SK-N-SH treated with all-trans-retinoic acid at 6 μM for 48 hours (cell line): Measurements from ENCODE around the gene IL4R.

ENCODE experiments used
- ATAC-seq: fragments of 200-7000 bp; cut with Tn5 transposase; 3 replicates; pipeline ENCODE4 v1.9.1; 2020; ENCODE audit warnings: mild to moderate bottlenecking, moderate library complexity
- ARNTL ChIP-seq: fragments of 450-650 bp; formaldehyde crosslinking; IDR thresholded peaks from 2 replicates; pipeline ENCODE4 v1.5.0; 2020; ENCODE audit warnings: low read depth, mild to moderate bottlenecking, moderate library complexity, borderline replicate concordance
- BACH2 ChIP-seq: fragments of 250-450 bp; sonication (Bioruptor Pico); IDR thresholded peaks from 2 replicates; pipeline ENCODE4 v1.9.0; 2021; ENCODE audit warnings: mild to moderate bottlenecking, borderline replicate concordance
- CREB5 ChIP-seq: fragments of 250-450 bp; sonication (Bioruptor Pico); IDR thresholded peaks from 2 replicates; pipeline ENCODE4 v1.5.1; 2020; ENCODE audit warnings: low read depth, mild to moderate bottlenecking, moderate library complexity
- CSDC2 ChIP-seq: fragments of 250-450 bp; sonication (Bioruptor Pico); IDR thresholded peaks from 2 replicates; pipeline ENCODE4 v1.5.0; 2020; ENCODE audit warnings: mild to moderate bottlenecking, moderate library complexity
- CSRNP3 ChIP-seq: fragments of 250-450 bp; sonication (Bioruptor Pico); IDR thresholded peaks from 2 replicates; pipeline ENCODE4 v1.5.1; 2021; ENCODE audit warnings: mild to moderate bottlenecking, moderate library complexity
- ESRRG ChIP-seq: fragments of 250-450 bp; sonication (Bioruptor Pico); IDR thresholded peaks from 2 replicates; pipeline ENCODE4 v1.6.1; 2021; ENCODE audit warnings: mild to moderate bottlenecking
- GLIS3 ChIP-seq: fragments of 250-450 bp; sonication (Bioruptor Pico); IDR thresholded peaks from 2 replicates; pipeline ENCODE4 v1.5.0; 2020; ENCODE audit warnings: mild to moderate bottlenecking, moderate library complexity
- ISL1 ChIP-seq: fragments of 250-450 bp; sonication (Bioruptor Pico); IDR thresholded peaks from 2 replicates; pipeline ENCODE4 v2.1.2; 2022; ENCODE audit warnings: mild to moderate bottlenecking, moderate library complexity
- OSR1 ChIP-seq: fragments of 250-450 bp; sonication (Bioruptor Pico); IDR thresholded peaks from 2 replicates; pipeline ENCODE4 v1.8.0; 2022; ENCODE audit warnings: moderate library complexity, mild to moderate bottlenecking, inconsistent platforms
- PATZ1 ChIP-seq: fragments of 250-450 bp; sonication (Bioruptor Pico); IDR thresholded peaks from 2 replicates; pipeline ENCODE4 v1.8.0; 2020; ENCODE audit warnings: mild to moderate bottlenecking, moderate library complexity, borderline replicate concordance
- POU6F1 ChIP-seq: fragments of 250-450 bp; sonication (Bioruptor Pico); IDR thresholded peaks from 2 replicates; pipeline ENCODE4 v1.8.0; 2021; ENCODE audit warnings: low read depth, mild to moderate bottlenecking, moderate library complexity, borderline replicate concordance
- PPARA ChIP-seq: fragments of 250-450 bp; sonication (Bioruptor Pico); IDR thresholded peaks from 2 replicates; pipeline ENCODE4 v1.5.0; 2020; ENCODE audit warnings: mild to moderate bottlenecking, borderline replicate concordance
- RARB ChIP-seq: fragments of 250-450 bp; sonication (Bioruptor Pico); IDR thresholded peaks from 2 replicates; pipeline ENCODE4 v1.8.0; 2021; ENCODE audit warnings: mild to moderate bottlenecking, moderate library complexity
- SNAI2 ChIP-seq: fragments of 250-450 bp; sonication (Bioruptor Pico); IDR thresholded peaks from 2 replicates; pipeline ENCODE4 v1.5.0; 2020; ENCODE audit warnings: mild to moderate bottlenecking, moderate library complexity
- TCF4 ChIP-seq: fragments of 250-450 bp; sonication (Bioruptor Pico); IDR thresholded peaks from 2 replicates; pipeline ENCODE4 v1.8.0; 2021; ENCODE audit warnings: mild to moderate bottlenecking, moderate library complexity, borderline replicate concordance
- TOX ChIP-seq: fragments of 250-450 bp; sonication (Bioruptor Pico); IDR thresholded peaks from 2 replicates; pipeline ENCODE4 v1.8.0; 2021; ENCODE audit warnings: mild to moderate bottlenecking, moderate library complexity, borderline replicate concordance
- TSHZ2 ChIP-seq: fragments of 250-450 bp; sonication (Bioruptor Pico); IDR thresholded peaks from 2 replicates; pipeline ENCODE4 v1.5.0; 2020; ENCODE audit warnings: mild to moderate bottlenecking, moderate library complexity
- ZC3H10 ChIP-seq: fragments of 250-450 bp; sonication (Bioruptor Pico); IDR thresholded peaks from 2 replicates; pipeline ENCODE4 v1.5.1; 2021; ENCODE audit warnings: mild to moderate bottlenecking, moderate library complexity
- ZFP30 ChIP-seq: fragments of 450-650 bp; formaldehyde crosslinking; IDR thresholded peaks from 2 replicates; pipeline ENCODE4 v1.5.0; 2022; ENCODE audit warnings: mild to moderate bottlenecking, moderate library complexity
- ZNF70 ChIP-seq: fragments of 450-650 bp; formaldehyde crosslinking; IDR thresholded peaks from 2 replicates; pipeline ENCODE4 v1.5.0; 2020; ENCODE audit warnings: mild to moderate bottlenecking, moderate library complexity
- ZNF8 ChIP-seq: fragments of 450-650 bp; formaldehyde crosslinking; IDR thresholded peaks from 2 replicates; pipeline ENCODE4 v1.5.0; 2020; ENCODE audit warnings: mild to moderate bottlenecking, moderate library complexity

The IL4R gene

GRCh38 chr16:27315333-27316037 lies 1.7 kb downstream of the IL4R start:
- no peak for ATAC-seq
- TF ChIP-seq RARB (no peak), CSDC2 (no peak), OSR1 (CRISPR knock-in tag) (no peak), ZC3H10 (CRISPR knock-in tag) (no peak), CSRNP3 (CRISPR knock-in tag) (no peak), POU6F1 (CRISPR knock-in tag) (no peak), PATZ1 (CRISPR knock-in tag) (no peak), SNAI2 (CRISPR knock-in tag) (no peak), PPARA (CRISPR knock-in tag) (no peak), ARNTL (CRISPR knock-in tag) (no peak), TCF4 (no peak), ESRRG (CRISPR knock-in tag) (no peak), ZNF8 (no peak), GLIS3 (CRISPR knock-in tag) (no peak), CREB5 (CRISPR knock-in tag) (no peak), TOX (CRISPR knock-in tag) (no peak), TSHZ2 (CRISPR knock-in tag) (no peak)

GRCh38 chr16:27316038-27316680 lies 2.4 kb downstream of the IL4R start:
- no peak for ATAC-seq
- TF ChIP-seq ZNF70 (no peak), TCF4 (no peak)

- ATAC-seq = no peak
Observed at GRCh38 chr16:27317320-27317719, 3.5 kb downstream of the IL4R start.

More at GRCh38 chr16:27317320-27317719, 3.5 kb downstream of the IL4R start:
- TF ChIP-seq BACH2 (CRISPR knock-in tag) (no peak), TCF4 (no peak), ZFP30 (CRISPR knock-in tag) (no peak), ZNF70 (no peak), ARNTL (CRISPR knock-in tag) (no peak), CSDC2 (no peak), CSRNP3 (CRISPR knock-in tag) (no peak), TSHZ2 (CRISPR knock-in tag) (no peak), ZC3H10 (CRISPR knock-in tag) (no peak), ISL1 (CRISPR knock-in tag) (no peak), GLIS3 (CRISPR knock-in tag) (no peak)
- TF ChIP-seq, all 23 proteins: peak for 0
